ENCODE results near the gene DOC2A.

Gene DOC2A

DNA sequence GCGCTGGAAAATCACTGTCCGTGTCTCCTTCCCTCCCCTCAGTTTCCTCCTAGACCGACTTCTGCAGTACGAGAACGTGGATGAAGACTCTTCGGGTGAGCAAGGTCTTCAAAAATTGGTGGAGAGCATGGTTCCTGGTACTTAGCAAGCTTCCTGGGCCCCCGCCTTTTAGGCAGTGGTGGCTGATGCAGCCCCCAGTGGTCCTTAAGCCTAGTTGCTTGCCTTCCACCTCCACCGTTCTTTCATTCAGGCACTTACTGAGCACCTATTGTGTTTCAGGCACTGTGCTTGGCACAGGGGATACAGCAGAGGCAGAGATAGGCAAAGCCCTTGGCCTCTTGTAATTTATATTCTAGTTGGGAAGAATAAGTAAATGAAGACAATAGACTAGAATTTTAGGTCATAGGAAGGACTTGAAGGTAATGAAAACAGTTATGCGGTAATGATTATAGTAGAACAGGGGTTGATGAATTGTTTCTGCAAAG lies 14.0 kb downstream of the DOC2A start:
- peak overlapping the region; percentile 92 for H3K4me3 ChIP-seq (ENCODE audit: control insufficient read depth, low read depth, low read length)
- TF ChIP-seq, protein P1, sequence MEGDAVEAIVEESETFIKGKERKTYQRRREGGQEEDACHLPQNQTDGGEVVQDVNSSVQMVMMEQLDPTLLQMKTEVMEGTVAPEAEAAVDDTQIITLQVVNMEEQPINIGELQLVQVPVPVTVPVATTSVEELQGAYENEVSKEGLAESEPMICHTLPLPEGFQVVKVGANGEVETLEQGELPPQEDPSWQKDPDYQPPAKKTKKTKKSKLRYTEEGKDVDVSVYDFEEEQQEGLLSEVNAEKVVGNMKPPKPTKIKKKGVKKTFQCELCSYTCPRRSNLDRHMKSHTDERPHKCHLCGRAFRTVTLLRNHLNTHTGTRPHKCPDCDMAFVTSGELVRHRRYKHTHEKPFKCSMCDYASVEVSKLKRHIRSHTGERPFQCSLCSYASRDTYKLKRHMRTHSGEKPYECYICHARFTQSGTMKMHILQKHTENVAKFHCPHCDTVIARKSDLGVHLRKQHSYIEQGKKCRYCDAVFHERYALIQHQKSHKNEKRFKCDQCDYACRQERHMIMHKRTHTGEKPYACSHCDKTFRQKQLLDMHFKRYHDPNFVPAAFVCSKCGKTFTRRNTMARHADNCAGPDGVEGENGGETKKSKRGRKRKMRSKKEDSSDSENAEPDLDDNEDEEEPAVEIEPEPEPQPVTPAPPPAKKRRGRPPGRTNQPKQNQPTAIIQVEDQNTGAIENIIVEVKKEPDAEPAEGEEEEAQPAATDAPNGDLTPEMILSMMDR (conservative IDR thresholded peaks at IDR 0.05; ENCODE audit: control insufficient read depth, insufficient read depth, low read depth, low read length) = no peak
- DNase-seq (ENCODE audit: low read depth) = no peak

DNA sequence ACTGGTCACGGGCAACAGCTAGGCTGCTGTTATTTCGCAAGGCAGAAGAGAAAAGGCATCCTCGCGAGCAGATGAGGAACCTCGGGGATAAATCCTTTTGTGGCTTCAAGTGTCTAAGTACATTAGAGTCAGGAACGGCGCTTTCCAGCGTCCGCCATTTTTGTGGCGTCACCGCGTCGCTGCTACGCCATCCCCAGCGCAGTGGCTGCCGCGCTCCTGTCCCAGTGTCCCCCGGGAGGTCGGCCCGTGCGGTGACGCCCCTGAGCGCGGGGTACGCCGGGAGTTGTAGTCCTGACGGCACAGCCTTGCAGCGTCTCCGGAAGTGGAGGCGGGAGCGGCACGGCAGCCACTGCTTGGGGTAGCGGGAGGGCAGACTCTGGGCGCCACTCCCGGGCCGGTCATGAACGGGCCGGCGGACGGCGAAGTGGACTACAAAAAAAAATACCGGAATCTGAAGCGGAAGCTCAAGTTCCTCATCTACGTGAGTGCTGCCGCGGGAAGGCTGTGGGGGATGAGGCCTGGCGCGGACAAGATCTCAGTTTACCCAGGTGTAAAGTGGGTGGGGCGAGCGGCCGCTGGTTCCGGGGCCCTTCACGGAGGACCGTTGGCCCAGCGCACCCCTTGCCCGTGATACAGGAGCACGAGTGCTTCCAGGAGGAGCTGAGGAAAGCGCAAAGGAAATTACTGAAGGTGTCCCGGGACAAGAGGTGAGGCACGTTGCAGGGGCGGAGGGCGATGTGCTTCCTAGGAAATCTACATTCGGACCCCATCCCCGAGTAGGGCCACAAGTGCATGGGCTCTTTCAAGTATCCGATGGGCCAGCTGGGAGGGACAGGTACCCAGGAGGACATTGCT lies 14.7 kb downstream of the DOC2A start, which contains the start of gene INO80E:
TSS of gene INO80E (plus strand) at position 331 of the 855 bp plus-strand sequence. CDS start at position 401, 70 bp downstream.
- peak; percentile 92 for DNase-seq (ENCODE audit: low read depth)
- H3K4me3 ChIP-seq (ENCODE audit: control insufficient read depth, low read depth, low read length) = peak within 1 kb of the TSS; percentile 92
- TF ChIP-seq, protein P1 (conservative IDR thresholded peaks at IDR 0.05; ENCODE audit: control insufficient read depth, insufficient read depth, low read depth, low read length) = no peak

DNA sequence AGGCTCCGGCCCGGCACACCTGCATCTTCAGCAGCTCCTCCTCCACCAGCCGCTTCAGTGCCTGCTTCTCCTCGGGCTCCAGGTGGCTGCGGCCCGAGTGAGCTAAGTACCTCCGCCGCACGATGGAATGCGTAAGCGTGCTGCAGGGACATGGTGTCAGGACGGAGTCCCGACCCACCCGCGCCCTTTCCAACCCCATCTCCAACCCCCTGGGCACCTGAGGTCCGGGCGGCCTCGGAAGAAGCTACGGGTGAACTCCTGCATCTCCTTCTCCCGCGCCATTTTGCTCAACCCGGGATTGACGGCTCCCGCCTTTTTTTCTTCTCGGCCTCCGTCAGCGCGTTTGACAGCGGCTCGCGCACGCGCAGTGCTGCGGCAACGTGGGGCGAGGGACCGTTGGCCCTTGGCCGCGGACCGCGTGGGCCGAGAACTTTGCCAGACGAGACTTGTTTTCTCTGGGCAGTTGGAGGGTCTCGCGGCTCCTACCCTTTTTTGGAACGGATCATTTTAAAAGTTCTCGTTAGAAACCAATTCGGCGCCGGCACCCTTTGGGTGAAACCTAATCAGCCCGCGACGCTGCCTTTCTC lies 15.4 kb downstream of the DOC2A start, which contains the start of gene HIRIP3:
TSS of gene HIRIP3 (minus strand) at position 294 of the 587 bp plus-strand sequence. CDS start at position 282, 12 bp downstream.
- TF ChIP-seq, protein P1 (conservative IDR thresholded peaks at IDR 0.05; ENCODE audit: control insufficient read depth, insufficient read depth, low read depth, low read length) = no peak
- DNase-seq (ENCODE audit: low read depth) = peak; percentile 75
- peak within 1 kb of the TSS; percentile 92 for H3K4me3 ChIP-seq (ENCODE audit: control insufficient read depth, low read depth, low read length)

DNA sequence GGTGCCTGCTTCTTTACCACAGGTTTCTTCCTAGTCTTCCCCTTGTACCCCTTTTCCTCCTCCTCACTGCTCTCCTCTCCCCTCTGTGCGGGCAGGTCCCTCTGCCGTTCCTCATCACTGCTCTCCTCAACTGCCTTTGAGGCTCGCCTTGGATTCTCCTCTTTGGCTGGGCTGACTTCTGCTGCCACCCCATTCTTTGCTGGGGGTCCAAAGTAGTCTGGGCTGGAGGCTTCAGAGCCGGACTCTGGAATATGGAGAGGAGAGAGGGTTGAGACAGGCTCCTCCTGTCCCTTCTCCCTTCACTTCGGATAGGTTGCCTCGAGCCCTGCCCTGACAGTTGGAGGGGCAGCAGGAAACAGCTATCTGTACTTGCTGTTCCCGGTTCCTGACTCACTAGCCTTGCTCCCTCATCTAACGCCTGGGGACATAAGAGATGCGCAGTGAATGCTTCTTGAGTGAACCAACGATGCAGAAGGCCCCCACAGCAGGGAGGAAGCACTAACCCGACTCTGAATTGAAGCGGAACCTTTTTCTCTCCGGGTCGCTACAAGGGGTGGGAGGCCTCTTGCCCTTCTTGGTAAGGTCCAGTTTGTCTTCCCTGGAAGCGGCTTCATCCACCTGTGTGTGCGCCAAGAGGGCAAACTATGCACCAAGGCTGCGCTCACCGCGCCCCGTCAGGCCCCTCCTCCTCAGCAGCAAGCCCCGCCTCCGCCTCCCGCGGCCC lies 16.1 kb downstream of the DOC2A start:
- TF ChIP-seq, protein P1 (conservative IDR thresholded peaks at IDR 0.05; ENCODE audit: control insufficient read depth, insufficient read depth, low read depth, low read length) = no peak
- H3K4me3 ChIP-seq (ENCODE audit: control insufficient read depth, low read depth, low read length) = peak overlapping the region; percentile 92
- peak; percentile 79 for DNase-seq (ENCODE audit: low read depth)

DNA sequence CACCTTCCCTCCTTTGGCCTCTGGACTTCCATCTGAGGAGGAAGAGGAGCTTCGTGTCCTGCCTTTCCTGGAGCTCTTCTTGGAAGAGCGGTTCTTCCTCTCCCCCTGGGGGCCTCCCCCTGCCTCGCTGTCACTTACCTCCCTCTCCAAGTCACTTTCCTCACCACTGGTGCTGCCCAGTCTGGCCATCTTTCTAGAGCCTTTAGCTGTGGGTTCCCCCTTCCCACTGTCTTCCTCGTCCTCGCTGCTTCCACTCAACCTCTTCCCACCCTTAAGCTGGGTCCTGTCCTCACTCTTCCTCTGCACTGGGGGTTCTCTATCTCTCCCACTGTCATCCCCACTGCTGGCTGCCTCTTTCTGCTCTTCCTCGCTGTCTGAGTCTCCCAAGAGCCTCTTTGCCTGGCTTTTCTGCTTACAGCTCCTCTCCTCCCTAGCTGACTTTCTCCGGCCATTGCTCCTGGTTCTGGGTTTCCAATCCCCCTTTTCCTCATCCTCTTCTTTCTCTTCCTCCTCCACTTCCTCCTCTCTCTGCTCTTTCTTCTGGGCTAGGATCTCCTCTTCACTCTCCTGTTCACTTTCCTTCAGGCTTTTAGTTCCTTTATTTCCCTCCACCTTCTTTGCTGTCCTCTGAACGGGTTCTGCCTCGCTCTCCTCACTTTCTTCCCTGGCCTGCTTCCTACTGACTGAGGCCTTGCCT lies 16.8 kb downstream of the DOC2A start:
- no peak overlapping the region for H3K4me3 ChIP-seq (ENCODE audit: control insufficient read depth, low read depth, low read length)
- TF ChIP-seq, protein P1 (conservative IDR thresholded peaks at IDR 0.05; ENCODE audit: control insufficient read depth, insufficient read depth, low read depth, low read length) = no peak
- DNase-seq (ENCODE audit: low read depth) = no peak
